SU-DHL-6 (cell line): ENCODE measurements around the gene RGS3.

Source experiments
- CTCF ChIP-seq: fragments of 200-600 bp; sonication (generic); IDR thresholded peaks from one replicate; pipeline ENCODE4 v1.5.1; 2017; ENCODE audit warnings: antibody characterized with exemption, mild to moderate bottlenecking, low read length, moderate library complexity; ENCODE audit not compliant: insufficient read depth, poor library complexity, severe bottlenecking
- EZH2phosphoT487 ChIP-seq: fragments of 200-600 bp; sonication (generic), shearing (Covaris generic); conservative IDR thresholded peaks from 2 replicates; pipeline ENCODE4 v1.6.1; 2018; ENCODE audit warnings: mild to moderate bottlenecking, antibody characterized with exemption, low read length, moderate library complexity, mixed read lengths

- no peak for TF ChIP-seq EZH2phosphoT487
- no peak for TF ChIP-seq CTCF
Measured at GRCh38 chr9:113585555-113585954, 122.0 kb downstream of the RGS3 start.
